IMR-90 (cell line): ENCODE data around the gene FAM229A. TPM values are rescaled to one million over a fixed set of nuclear protein-coding genes. Genes with fewer than 3 reads are reported as not detected.

Experiments used
- ATAC-seq: fragments of 200-7000 bp; cut with Tn5 transposase; 2 replicates; pipeline ENCODE4 v1.9.1; 2020; ENCODE audit warnings: low read depth, mild to moderate bottlenecking, moderate library complexity
- BruUV-seq: library from RNA; stranded (reverse); fragments of 400-500 nt; replicated peaks from 2 replicates; lab custom pipeline; 2021; lab: Mats Ljungman, UMichigan
- CTCF ChIA-PET: fragments of 300-600 bp; formaldehyde crosslinking; extraction: SDS; loops from one replicate; lab custom pipeline; 2021; ENCODE audit warnings: antibody characterized with exemption; lab: Yijun Ruan, JAX
- POLR2A ChIA-PET: fragments of 300-600 bp; sonication (Branson Sonifier 250); formaldehyde crosslinking; loops from one replicate; lab custom pipeline; 2022; ENCODE audit warnings: antibody characterized with exemption; ENCODE audit not compliant: unreplicated experiment; lab: Charles Lee
- DNase-seq: peaks from one replicate; pipeline ENCODE4 v3.0.0; 2013
- H2AFZ ChIP-seq: replicated peaks from 2 replicates; pipeline ENCODE3; 2013; ENCODE audit warnings: low read length, mild to moderate bottlenecking; ENCODE audit not compliant: poor library complexity
- H2AK5ac ChIP-seq: 2 replicates; pipeline ENCODE4 v1.6.1; 2013; ENCODE audit warnings: low read depth, low read length, inconsistent platforms
- H2AK9ac ChIP-seq: replicated peaks from 2 replicates; pipeline ENCODE3; 2013; ENCODE audit warnings: mild to moderate bottlenecking, low read depth, low read length, moderate library complexity; ENCODE audit not compliant: poor library complexity
- H2BK120ac ChIP-seq: 2 replicates; pipeline ENCODE4 v1.6.1; 2013; ENCODE audit warnings: low read depth, low read length, inconsistent platforms
- H2BK15ac ChIP-seq: 3 replicates; pipeline ENCODE4 v1.6.1; 2013; ENCODE audit warnings: low read depth, low read length, inconsistent platforms
- H2BK20ac ChIP-seq: 2 replicates; pipeline ENCODE4 v1.6.1; 2013; ENCODE audit warnings: low read depth, mild to moderate bottlenecking, inconsistent platforms, low read length, moderate library complexity
- H2BK5ac ChIP-seq: 2 replicates; pipeline ENCODE4 v1.6.1; 2013; ENCODE audit warnings: mild to moderate bottlenecking, low read depth, low read length, inconsistent platforms; ENCODE audit not compliant: poor library complexity, severe bottlenecking
- H3K14ac ChIP-seq: replicated peaks from 2 replicates; pipeline ENCODE4 v1.6.1; 2013; ENCODE audit warnings: low read depth, low read length, inconsistent platforms
- H3K18ac ChIP-seq: 2 replicates; pipeline ENCODE4 v1.6.1; 2013; ENCODE audit warnings: low read depth, low read length, control low read depth
- H3K23ac ChIP-seq: 2 replicates; pipeline ENCODE4 v1.6.1; 2013; ENCODE audit warnings: low read depth, low read length, inconsistent platforms
- H3K27ac ChIP-seq: 2 replicates; pipeline ENCODE4 v1.5.1; 2013; ENCODE audit warnings: mild to moderate bottlenecking, control low read depth, low read length; ENCODE audit not compliant: insufficient read depth
- H3K27me3 ChIP-seq: 2 replicates; pipeline ENCODE4 v1.6.1; 2013; ENCODE audit warnings: low read length; ENCODE audit not compliant: control insufficient read depth, insufficient read depth
- H3K36me3 ChIP-seq: 2 replicates; pipeline ENCODE4 v1.6.1; 2013; ENCODE audit warnings: low read length, mixed read lengths; ENCODE audit not compliant: control insufficient read depth, insufficient read depth
- H3K4ac ChIP-seq: 2 replicates; pipeline ENCODE4 v1.6.1; 2013; ENCODE audit warnings: low read depth, low read length, inconsistent platforms
- H3K4me1 ChIP-seq: 2 replicates; pipeline ENCODE4 v1.6.1; 2013; ENCODE audit warnings: low read length, mixed read lengths; ENCODE audit not compliant: control insufficient read depth, insufficient read depth
- H3K4me2 ChIP-seq: 2 replicates; pipeline ENCODE4 v1.6.1; 2013; ENCODE audit warnings: low read depth, mild to moderate bottlenecking, control low read depth, low read length, moderate library complexity
- H3K4me3 ChIP-seq: 2 replicates; pipeline ENCODE4 v1.5.1; 2013; ENCODE audit warnings: low read depth, mild to moderate bottlenecking, control low read depth, low read length, moderate library complexity; ENCODE audit not compliant: insufficient read depth
- H3K56ac ChIP-seq: 2 replicates; pipeline ENCODE4 v1.6.1; 2013; ENCODE audit warnings: low read length, inconsistent platforms; ENCODE audit not compliant: insufficient read depth; ENCODE audit errors: extremely low read depth
- H3K79me1 ChIP-seq, 2 experiments: 2 replicates each; pipeline ENCODE4 v1.6.1; 2013; ENCODE audit warnings: low read length in 2 of 2, inconsistent platforms in 1 of 2, low read depth in 1 of 2
- H3K9ac ChIP-seq: 2 replicates; pipeline ENCODE4 v1.6.1; 2013; ENCODE audit warnings: low read depth, low read length, control low read depth
- H3K9me1 ChIP-seq: 2 replicates; pipeline ENCODE4 v1.6.1; 2013; ENCODE audit warnings: low read length, inconsistent platforms; ENCODE audit not compliant: insufficient read depth
- H3K9me3 ChIP-seq: 2 replicates; pipeline ENCODE4 v1.6.1; 2013; ENCODE audit warnings: low read length; ENCODE audit not compliant: control insufficient read depth, insufficient read depth
- H4K20me1 ChIP-seq: 2 replicates; pipeline ENCODE4 v1.6.1; 2013; ENCODE audit warnings: low read length, inconsistent platforms; ENCODE audit not compliant: insufficient read depth
- H4K5ac ChIP-seq: 2 replicates; pipeline ENCODE4 v1.6.1; 2013; ENCODE audit warnings: mild to moderate bottlenecking, low read depth, low read length, control low read depth
- H4K8ac ChIP-seq, 2 experiments: 2 replicates each; pipeline ENCODE4 v1.6.1; 2013; ENCODE audit warnings: low read depth in 2 of 2, low read length in 2 of 2, control low read depth in 1 of 2, inconsistent platforms in 1 of 2
- H4K91ac ChIP-seq: 2 replicates; pipeline ENCODE4 v1.6.1; 2013; ENCODE audit warnings: low read depth, low read length, inconsistent platforms; ENCODE audit not compliant: insufficient read depth
- CEBPB ChIP-seq: IDR thresholded peaks from 2 replicates; pipeline ENCODE4 v1.6.1; 2012; ENCODE audit warnings: low read depth, low read length, improper control_type of control experiment
- WGBS, 2 experiments: methylation state at CpG; one replicate each; pipeline versions ENCODE4 v1.1.5 to v1.1.7; 2013; ENCODE audit warnings: missing lambda C conversion rate in 2 of 2; ENCODE audit not compliant: insufficient read length in 1 of 2; ENCODE audit errors: extremely low coverage in 2 of 2; 5-methylcytosine and 5-hydroxymethylcytosine counted together
- dilution Hi-C: fragments of 300-500 bp; cut with HindIII; formaldehyde crosslinking; loops from one replicate; pipeline ENCODE4 v1.14.3; 2018; ENCODE audit warnings: low sequenced_read_pairs; ENCODE audit not compliant: unreplicated experiment
- in situ Hi-C: fragments of 300-500 bp; cut with MboI; formaldehyde crosslinking; loops from 3 replicates; pipeline ENCODE4 v1.14.3; 2019; ENCODE audit warnings: low sequenced_read_pairs, inconsistent platforms, mixed read lengths
- intact Hi-C: fragments of 100-400 bp; cut with micrococcal nuclease; formaldehyde crosslinking; loops from 2 replicates; pipeline ENCODE4 v1.10.0; 2022
- polyA plus RNA-seq, 3 experiments: library from polyadenylated mRNA; depleted of rRNA; stranded (reverse); fragments of >200 nt; gene quantifications; 2 replicates each; pipeline ENCODE4 v1.2.3, GENCODE V29; 2012; ENCODE audit warnings: low replicate concordance in 1 of 3
- total RNA-seq: library from RNA; depleted of rRNA; stranded (reverse); fragments of >200 nt; gene quantifications from 2 replicates; pipeline ENCODE4 v1.2.3, GENCODE V29; 2012

Gene FAM229A
- total and polyA plus RNA-seq, 2 of the 4 experiments (the other 2 are of a cell fraction) = 0.36 to 4.3 TPM

- H2AFZ ChIP-seq = no peak overlapping the region
- no peak overlapping the region for H3K23ac ChIP-seq
- intact Hi-C loops = loop anchor here (5.0 kb wide), 1 partner anchor 55 kb away; the partner anchor contains the start of gene MARCKSL1
- no peaks in the 10 kb centered on the region for H3K9me3 ChIP-seq
- no peak overlapping the region for H3K56ac ChIP-seq
- peaks cover 39 to 65% of the 10 kb centered on the region in 2 experiments for H3K79me1 ChIP-seq
- WGBS, 2 experiments = no CpG with 5 or more reads among the region's 3 CpGs
- H4K20me1 ChIP-seq = peaks cover 3% of the 10 kb centered on the region; the same call in 1 of the 2 replicates
- H4K5ac ChIP-seq = no peak overlapping the region
- CTCF ChIA-PET = interaction anchor here (0.6 kb wide), 1 partner anchor 517 kb away, joined by 8 read pairs; no protein-coding TSS in a partner anchor
- H3K4me3 ChIP-seq = no peak overlapping the region
- dilution Hi-C loops = no loop called here
- H3K4me1 ChIP-seq = peaks cover 4% of the 10 kb centered on the region
- no peak overlapping the region for H2AK5ac ChIP-seq
- no peak overlapping the region for H3K9ac ChIP-seq
- H2BK20ac ChIP-seq = no peak overlapping the region
- no peak for ATAC-seq
- BruUV-seq = no TSS peak
- peaks cover 8% of the 10 kb centered on the region; the same call in 1 of the 2 replicates for H3K9me1 ChIP-seq
- H3K36me3 ChIP-seq = peaks cover 24% of the 10 kb centered on the region
- H3K27ac ChIP-seq = no peak overlapping the region
- H2BK5ac ChIP-seq = no peak overlapping the region
- no peak overlapping the region for H3K18ac ChIP-seq
- H3K27me3 ChIP-seq = no peaks in the 10 kb centered on the region
- no peak overlapping the region for H3K4me2 ChIP-seq
- no peak overlapping the region for H3K4ac ChIP-seq
- H3K14ac ChIP-seq = no peak overlapping the region
- no peak overlapping the region for H4K91ac ChIP-seq
- TF ChIP-seq CEBPB = no peak
- POLR2A ChIA-PET = no interaction called here
- H2BK15ac ChIP-seq = no peak overlapping the region
- no peak overlapping the region for H4K8ac ChIP-seq
- no peak for DNase-seq
- H2AK9ac ChIP-seq = no peak overlapping the region
- no peak overlapping the region for H2BK120ac ChIP-seq
- in situ Hi-C loops = no loop called here
Observed at GRCh38 chr1:32392325-32392724, 30.0 kb upstream of the FAM229A start.
